ENCODE measurements around the gene MTNR1A. TPM values are rescaled to one million over a fixed set of nuclear protein-coding genes. Genes with fewer than 3 reads are reported as not detected.

The MTNR1A gene
- not detected for total RNA-seq
- long read RNA-seq = 0 reads

GRCh38 chr4:186554914-186555827 lies at the start of gene MTNR1A:
MTNR1A (minus strand) TSS chr4:186555567; CDS start chr4:186555365, 202 bp downstream.
- H3K36me3 ChIP-seq = no peaks in the 10 kb centered on the region
- TF ChIP-seq CTCF (IDR thresholded peaks at IDR 0.05; ENCODE audit: borderline replicate concordance) = no peak
- H3K27me3 ChIP-seq (ENCODE audit: low read depth) = peaks cover 76% of the 10 kb centered on the region
- no peak for DNase-seq
- no peak within 1 kb of the TSS for H3K27ac ChIP-seq (replicated peaks)
- peaks cover 5% of the 10 kb centered on the region for H3K9me3 ChIP-seq (replicated peaks)
- H3K4me1 ChIP-seq = peaks cover 11% of the 10 kb centered on the region
- H3K4me3 ChIP-seq = peak within 1 kb of the TSS; percentile 56
- intact Hi-C loops (cut with micrococcal nuclease) = no loop called here

GRCh38 chr4:186604124-186604807 lies 48.9 kb upstream of the MTNR1A start:
- Histone ChIP-seq H3K27ac (replicated peaks) (no peak overlapping the region), H3K9me3 (replicated peaks) (no peaks in the 10 kb centered on the region), H3K36me3 (peaks cover 88% of the 10 kb centered on the region), H3K4me3 (no peak overlapping the region), H3K4me1 (no peaks in the 10 kb centered on the region), H3K27me3 (ENCODE audit: low read depth) (no peaks in the 10 kb centered on the region)
- TF ChIP-seq CTCF (IDR thresholded peaks at IDR 0.05; ENCODE audit: borderline replicate concordance) = no peak
- intact Hi-C loops (cut with micrococcal nuclease) = no loop called here
- no peak for DNase-seq

GRCh38 chr4:186602978-186603377 lies 47.6 kb upstream of the MTNR1A start:
- Histone ChIP-seq H3K4me3 (no peak overlapping the region), H3K27me3 (ENCODE audit: low read depth) (no peaks in the 10 kb centered on the region), H3K36me3 (peaks cover 88% of the 10 kb centered on the region), H3K9me3 (replicated peaks) (no peaks in the 10 kb centered on the region), H3K4me1 (no peaks in the 10 kb centered on the region), H3K27ac (replicated peaks) (no peak overlapping the region)
- TF ChIP-seq CTCF (IDR thresholded peaks at IDR 0.05; ENCODE audit: borderline replicate concordance) = no peak
- no peak for DNase-seq
- intact Hi-C loops (cut with micrococcal nuclease) = no loop called here

GRCh38 chr4:186599483-186599882 lies 44.1 kb upstream of the MTNR1A start:
- no peaks in the 10 kb centered on the region for H3K27me3 ChIP-seq (ENCODE audit: low read depth)
- no peak overlapping the region for H3K4me3 ChIP-seq
- H3K27ac ChIP-seq (replicated peaks) = no peak overlapping the region
- H3K36me3 ChIP-seq = peaks cover 93% of the 10 kb centered on the region
- no peak for TF ChIP-seq CTCF (IDR thresholded peaks at IDR 0.05; ENCODE audit: borderline replicate concordance)
- DNase-seq = no peak
- intact Hi-C loops (cut with micrococcal nuclease) = no loop called here
- H3K4me1 ChIP-seq = no peaks in the 10 kb centered on the region
- no peaks in the 10 kb centered on the region for H3K9me3 ChIP-seq (replicated peaks)

DNA sequence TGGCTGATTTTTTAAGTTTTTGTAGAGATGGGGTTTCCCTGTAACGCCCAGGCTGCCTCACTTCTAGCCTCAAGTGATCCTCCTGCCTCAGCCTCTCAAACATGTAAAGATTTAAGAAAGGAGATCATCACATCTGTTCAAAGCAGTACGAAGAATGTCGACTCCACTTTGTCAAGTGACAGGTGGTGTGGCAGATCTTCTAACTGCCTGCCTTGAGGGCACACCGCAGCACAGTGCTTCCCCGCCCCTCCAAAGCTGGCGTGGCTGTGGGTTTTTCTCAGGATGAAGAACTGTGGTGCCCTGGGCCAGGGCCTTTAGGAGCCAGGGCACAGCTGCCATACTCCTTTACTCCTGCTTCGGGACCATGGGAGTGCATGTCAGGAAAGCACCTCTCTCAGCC lies 43.3 kb upstream of the MTNR1A start:
- DNase-seq = no peak
- intact Hi-C loops (cut with micrococcal nuclease) = no loop called here
- Histone ChIP-seq H3K27me3 (ENCODE audit: low read depth) (no peaks in the 10 kb centered on the region), H3K4me3 (no peak overlapping the region), H3K27ac (replicated peaks) (no peak overlapping the region), H3K9me3 (replicated peaks) (no peaks in the 10 kb centered on the region), H3K4me1 (no peaks in the 10 kb centered on the region), H3K36me3 (peaks cover 93% of the 10 kb centered on the region)
- TF ChIP-seq CTCF (IDR thresholded peaks at IDR 0.05; ENCODE audit: borderline replicate concordance) = no peak

Data from left ventricle myocardium inferior (tissue), 1 donor.